GM10266 (cell line): ENCODE results near the gene FYN.

Experiments
- DNase-seq: peaks from one replicate; pipeline ENCODE4 v3.0.0; 2012; ENCODE audit errors: extremely low spot score
- TF ChIP-seq, protein P1 (sequence below): IDR thresholded peaks from 2 replicates; pipeline ENCODE4 v1.5.1; 2012; ENCODE audit warnings: mild to moderate bottlenecking, low read depth; ENCODE audit not compliant: control insufficient read depth, insufficient read depth; ENCODE audit errors: missing control alignments

FYN gene

DNA sequence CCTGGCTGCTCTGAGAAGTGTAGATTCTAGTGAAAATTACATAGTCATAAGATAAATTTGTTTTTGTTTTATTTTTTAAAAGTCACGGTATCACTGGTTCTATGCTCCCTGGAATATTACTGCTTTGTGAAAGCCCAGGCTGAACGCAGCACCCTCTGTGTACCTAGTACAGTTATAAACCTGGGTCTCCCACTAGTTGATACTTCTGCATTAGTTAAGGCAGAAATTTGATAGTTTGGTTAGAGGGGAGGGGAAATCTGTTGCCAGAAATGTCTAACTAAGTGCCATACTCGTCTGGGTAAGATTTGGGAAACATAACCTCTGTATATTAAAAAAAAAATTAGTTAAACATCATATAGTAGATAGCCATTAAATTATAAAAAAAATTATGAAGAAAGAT lies 156.9 kb downstream of the FYN start:
- TF ChIP-seq, protein P1, sequence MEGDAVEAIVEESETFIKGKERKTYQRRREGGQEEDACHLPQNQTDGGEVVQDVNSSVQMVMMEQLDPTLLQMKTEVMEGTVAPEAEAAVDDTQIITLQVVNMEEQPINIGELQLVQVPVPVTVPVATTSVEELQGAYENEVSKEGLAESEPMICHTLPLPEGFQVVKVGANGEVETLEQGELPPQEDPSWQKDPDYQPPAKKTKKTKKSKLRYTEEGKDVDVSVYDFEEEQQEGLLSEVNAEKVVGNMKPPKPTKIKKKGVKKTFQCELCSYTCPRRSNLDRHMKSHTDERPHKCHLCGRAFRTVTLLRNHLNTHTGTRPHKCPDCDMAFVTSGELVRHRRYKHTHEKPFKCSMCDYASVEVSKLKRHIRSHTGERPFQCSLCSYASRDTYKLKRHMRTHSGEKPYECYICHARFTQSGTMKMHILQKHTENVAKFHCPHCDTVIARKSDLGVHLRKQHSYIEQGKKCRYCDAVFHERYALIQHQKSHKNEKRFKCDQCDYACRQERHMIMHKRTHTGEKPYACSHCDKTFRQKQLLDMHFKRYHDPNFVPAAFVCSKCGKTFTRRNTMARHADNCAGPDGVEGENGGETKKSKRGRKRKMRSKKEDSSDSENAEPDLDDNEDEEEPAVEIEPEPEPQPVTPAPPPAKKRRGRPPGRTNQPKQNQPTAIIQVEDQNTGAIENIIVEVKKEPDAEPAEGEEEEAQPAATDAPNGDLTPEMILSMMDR: no peak

DNA sequence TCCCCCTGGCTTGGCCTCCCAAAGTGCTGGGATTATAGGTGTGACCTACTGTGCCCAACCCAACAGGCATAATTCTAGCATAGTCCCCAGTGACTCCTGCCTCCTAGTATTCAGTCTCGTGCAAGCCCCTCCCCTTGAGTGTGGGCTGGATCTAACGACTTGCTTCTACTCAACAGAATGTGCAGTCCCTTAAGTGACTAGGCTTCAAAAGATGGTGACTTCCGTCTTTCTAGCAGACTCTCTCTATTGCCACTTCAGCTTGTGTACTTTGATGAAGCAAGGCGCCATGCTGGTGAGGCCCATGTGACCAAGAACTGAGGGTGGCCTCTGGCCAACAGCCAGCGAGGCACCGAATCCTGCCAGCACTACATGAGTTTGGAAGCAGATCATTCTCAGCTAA lies 157.9 kb downstream of the FYN start:
- TF ChIP-seq, protein P1: no peak
- DNase-seq: no peak

More for the DNA sequence above, 156.9 kb downstream of the FYN start:
- no peak for DNase-seq

DNA sequence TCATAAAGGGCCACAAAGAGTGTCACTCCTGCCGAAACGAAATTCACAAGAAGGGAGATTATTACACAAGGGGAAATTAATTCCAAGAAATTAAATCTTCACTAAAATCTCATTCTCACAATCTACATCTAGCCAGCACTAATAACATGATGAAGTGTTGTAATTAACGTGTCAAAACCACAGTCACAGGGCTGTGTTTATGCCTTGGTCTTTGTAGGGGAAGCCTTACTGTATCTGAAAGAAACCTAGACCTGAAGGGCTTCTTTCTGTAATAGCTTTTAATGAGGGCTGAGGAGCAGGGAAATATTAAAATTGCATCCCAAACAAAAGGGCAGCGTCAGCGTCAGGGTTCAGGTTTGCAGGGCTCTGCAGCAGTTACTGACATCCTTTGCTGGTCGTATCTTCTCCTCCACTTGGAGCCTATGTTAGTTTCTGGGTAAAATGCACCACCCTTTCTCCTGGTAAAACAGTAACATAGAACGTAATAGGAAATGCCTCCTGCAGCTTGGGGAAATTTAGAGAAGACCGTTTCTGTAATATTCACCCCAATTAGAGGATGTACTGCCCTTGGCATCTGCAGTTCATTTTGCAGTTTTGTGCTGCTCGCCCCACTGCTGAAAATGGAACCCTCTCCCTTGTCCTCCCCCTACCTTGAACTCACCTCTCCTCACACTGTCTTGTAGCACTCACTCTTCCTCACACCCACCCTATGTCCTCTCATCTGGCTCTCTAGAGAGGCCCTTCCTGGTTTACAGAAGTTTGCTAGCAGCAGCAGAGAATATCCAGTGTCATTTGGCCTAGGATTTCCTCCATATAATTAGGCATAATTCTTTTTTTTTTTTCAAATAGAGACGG lies 158.6 kb downstream of the FYN start:
- TF ChIP-seq, protein P1: no peak
- DNase-seq: no peak

DNA sequence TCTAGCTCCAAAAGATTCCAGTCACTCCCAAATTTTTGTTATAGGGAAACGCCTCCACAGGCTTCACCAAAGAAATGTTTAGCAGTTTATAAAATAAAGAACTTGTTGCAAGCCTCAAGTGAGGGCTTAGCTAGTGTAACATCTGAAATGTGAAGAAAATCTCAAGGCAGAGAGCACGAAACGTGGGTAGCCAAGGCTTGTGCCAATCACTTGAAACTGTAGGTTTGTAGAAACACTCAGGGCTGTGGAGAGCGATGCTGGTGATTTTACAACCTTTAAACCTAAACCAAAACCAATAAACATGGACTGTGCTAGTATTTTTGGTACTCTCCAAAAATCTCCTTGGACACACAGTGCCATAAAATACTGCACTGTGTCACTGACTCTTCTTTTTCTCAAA lies 159.4 kb downstream of the FYN start:
- DNase-seq: no peak
- TF ChIP-seq, protein P1: no peak

DNA sequence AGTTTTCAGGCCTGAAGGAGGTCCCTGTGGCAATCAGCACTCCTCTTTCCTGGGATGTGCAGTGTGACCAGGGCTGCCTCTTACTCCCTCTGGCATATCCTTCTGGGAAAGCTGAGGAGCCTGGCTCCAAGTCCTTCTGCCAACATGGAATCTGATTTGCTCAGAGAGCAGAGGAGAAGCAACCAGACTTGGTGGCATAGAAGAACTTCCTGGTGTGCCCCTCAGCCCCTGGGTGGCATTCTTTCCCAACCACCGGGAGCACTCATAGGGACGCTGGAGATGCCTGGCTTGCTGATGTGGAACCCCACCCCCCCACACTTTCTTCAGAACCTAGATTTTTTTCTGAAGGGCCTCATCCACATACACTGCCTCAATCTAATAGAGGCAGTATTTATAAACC lies 160.0 kb downstream of the FYN start:
- TF ChIP-seq, protein P1: no peak
- no peak for DNase-seq

DNA sequence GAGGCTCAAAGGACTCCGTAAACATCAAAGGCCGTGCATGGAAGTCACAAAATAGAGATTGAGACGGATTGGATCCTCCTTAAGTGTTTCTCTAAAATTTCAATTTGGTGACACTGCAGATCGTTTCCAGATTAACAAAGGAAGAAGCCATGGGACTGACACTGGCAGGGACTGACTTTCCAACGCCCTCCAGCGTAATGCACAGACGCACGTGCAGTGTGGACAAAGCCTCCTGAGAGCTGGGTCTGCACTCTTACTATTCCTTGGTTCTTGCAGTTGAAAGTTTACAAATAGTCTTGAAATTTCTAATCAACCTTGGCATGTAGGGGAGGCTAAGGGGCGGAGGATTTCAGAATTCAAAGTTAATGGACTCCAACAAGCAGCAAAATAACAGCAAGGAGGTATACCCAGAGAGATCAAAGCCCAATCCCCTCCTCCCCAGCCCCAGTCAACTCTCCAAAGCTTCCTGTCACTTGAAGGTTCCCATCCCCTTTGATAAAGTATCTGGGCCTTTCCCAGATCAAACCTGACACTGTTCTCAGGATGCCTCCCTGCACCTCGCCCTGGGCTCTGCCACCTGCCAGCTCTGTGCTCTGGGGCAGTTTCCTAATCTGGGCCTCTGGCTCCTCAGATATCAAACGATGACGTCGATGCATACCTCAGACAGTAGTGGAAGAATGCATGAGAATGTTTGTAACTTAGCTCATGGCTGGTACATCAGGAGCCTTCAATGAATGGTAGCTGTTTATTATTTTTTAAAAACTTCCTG lies 161.1 kb downstream of the FYN start:
- TF ChIP-seq, protein P1: no peak
- no peak for DNase-seq

DNA sequence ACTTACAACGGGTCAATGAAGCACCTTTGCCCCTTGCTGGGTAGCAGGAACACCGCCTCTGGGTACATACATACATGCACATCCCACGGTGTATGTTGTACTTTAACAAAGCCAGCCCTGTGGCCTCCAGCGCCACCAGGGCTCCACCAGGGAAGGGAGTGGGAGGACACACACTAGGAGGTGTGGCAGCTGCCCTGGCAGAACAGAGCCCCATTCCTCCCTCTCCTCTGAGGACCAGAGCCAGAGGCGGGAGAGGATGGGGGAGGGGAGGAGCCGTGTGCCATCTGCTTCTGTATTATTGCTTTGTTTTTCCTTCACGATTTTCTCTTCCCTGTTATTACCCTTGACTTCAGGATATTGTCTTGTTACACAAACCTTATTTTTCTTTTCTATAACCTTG lies 161.8 kb downstream of the FYN start:
- no peak for DNase-seq

More for the DNA sequence above, 161.8 kb downstream of the FYN start:
- TF ChIP-seq, protein P1: no peak
